CD14-positive monocyte (primary cell): ENCODE measurements around the gene DPM3. TPM values are rescaled to one million over a fixed set of nuclear protein-coding genes. Genes with fewer than 3 reads are reported as not detected.
"Not testable (repeated sequence)": the region's sequence is repeated elsewhere in the genome, so short reads cannot be mapped to it uniquely, and the experiment has no call there.

Experiments used
- DNase-seq, 3 donors: peaks; one replicate each; pipeline ENCODE4 v3.0.0-alpha.2; 2011 to 2022
- H2AFZ ChIP-seq: 2 replicates; pipeline ENCODE4 v1.6.0; 2012; ENCODE audit warnings: mild to moderate bottlenecking, low read depth, low read length, inconsistent platforms; ENCODE audit not compliant: insufficient read depth, poor library complexity, severe bottlenecking
- H3K27ac ChIP-seq, 2 donors: 1 replicate in 1 of 2; 2 replicates in 1 of 2; pipeline ENCODE4 v1.5.1; 2012 to 2013; ENCODE audit warnings: low read length in 2 of 2, control low read depth in 1 of 2, inconsistent platforms in 1 of 2, low read depth in 1 of 2, mild to moderate bottlenecking in 1 of 2
- H3K27me3 ChIP-seq, 2 donors: one replicate each; pipeline versions ENCODE4 v1.6.0 to v1.6.1; 2011 to 2013; ENCODE audit warnings: low read length in 2 of 2; ENCODE audit not compliant: control insufficient read depth in 2 of 2, insufficient read depth in 2 of 2
- H3K36me3 ChIP-seq, 2 donors: replicated peaks in 1 of 2; 1 replicate in 1 of 2; 2 replicates in 1 of 2; pipeline versions ENCODE4 v1.5.1 to v1.6.1; 2012 to 2013; ENCODE audit warnings: low read length in 2 of 2, control low read depth in 1 of 2, inconsistent platforms in 1 of 2, mild to moderate bottlenecking in 1 of 2; ENCODE audit not compliant: insufficient read depth in 2 of 2, control insufficient read depth in 1 of 2
- H3K4me1 ChIP-seq, 2 donors: 1 replicate in 1 of 2; 2 replicates in 1 of 2; pipeline versions ENCODE4 v1.5.1 to v1.6.1; 2012 to 2013; ENCODE audit warnings: low read length in 2 of 2, control low read depth in 1 of 2, inconsistent platforms in 1 of 2, mild to moderate bottlenecking in 1 of 2, moderate library complexity in 1 of 2; ENCODE audit not compliant: insufficient read depth in 2 of 2, control insufficient read depth in 1 of 2
- H3K4me2 ChIP-seq: replicated peaks from 2 replicates; pipeline ENCODE3; 2012; ENCODE audit warnings: low read length, moderate library complexity, mild to moderate bottlenecking; ENCODE audit not compliant: poor library complexity, severe bottlenecking; ENCODE audit errors: extremely low read depth
- H3K4me3 ChIP-seq, 3 experiments: fragments of 200-600 bp in 1 of 3; sonication (generic) in 1 of 3; replicated peaks in 1 of 3; 1 replicate in 2 of 3; 2 replicates in 1 of 3; pipeline ENCODE4 v1.5.1; 2011 to 2013; ENCODE audit warnings: low read length in 3 of 3, mild to moderate bottlenecking in 3 of 3, control low read depth in 2 of 3, low read depth in 2 of 3, inconsistent platforms in 1 of 3, moderate library complexity in 1 of 3
- H3K79me2 ChIP-seq: 2 replicates; pipeline ENCODE4 v1.6.0; 2012; ENCODE audit warnings: mild to moderate bottlenecking, control low read depth, inconsistent platforms, low read length, moderate library complexity; ENCODE audit not compliant: insufficient read depth
- H3K9ac ChIP-seq: 2 replicates; pipeline ENCODE4 v1.6.0; 2017; ENCODE audit warnings: low read length, mild to moderate bottlenecking; ENCODE audit not compliant: insufficient read depth, poor library complexity, severe bottlenecking
- H3K9me3 ChIP-seq, 2 donors: replicated peaks in 1 of 2; 1 replicate in 1 of 2; 2 replicates in 1 of 2; pipeline versions ENCODE4 v1.5.1 to v1.6.1; 2012 to 2013; ENCODE audit warnings: low read length in 2 of 2, control low read depth in 1 of 2; ENCODE audit not compliant: control insufficient read depth in 1 of 2, insufficient read depth in 1 of 2
- H4K20me1 ChIP-seq: 2 replicates; pipeline ENCODE4 v1.6.0; 2012; ENCODE audit warnings: mild to moderate bottlenecking, low read length, control low read depth, moderate library complexity; ENCODE audit not compliant: insufficient read depth
- H3K27ac Mint-ChIP-seq, 7 donors: one replicate each; pipeline ENCODE4 v1.8.0; 2020; ENCODE audit warnings: mild to moderate bottlenecking in 7 of 7, mixed read lengths in 7 of 7, moderate library complexity in 6 of 7, inconsistent platforms in 2 of 7
- H3K27me3 Mint-ChIP-seq, 3 donors: one replicate each; pipeline ENCODE4 v1.8.0; 2021 to 2022; ENCODE audit warnings: low read depth in 3 of 3, mild to moderate bottlenecking in 3 of 3, mixed read lengths in 3 of 3, moderate library complexity in 3 of 3, inconsistent platforms in 1 of 3
- H3K36me3 Mint-ChIP-seq, 2 donors: one replicate each; pipeline ENCODE4 v1.8.0; 2020; ENCODE audit warnings: mixed read lengths in 2 of 2, inconsistent platforms in 1 of 2, mild to moderate bottlenecking in 1 of 2
- H3K4me1 Mint-ChIP-seq: one replicate; pipeline ENCODE4 v1.8.0; 2020; ENCODE audit warnings: mild to moderate bottlenecking, mixed read lengths
- H3K4me3 Mint-ChIP-seq, 2 donors: one replicate each; pipeline ENCODE4 v1.8.0; 2020; ENCODE audit warnings: mild to moderate bottlenecking in 2 of 2, mixed read lengths in 2 of 2, moderate library complexity in 1 of 2
- H3K9me3 Mint-ChIP-seq, 7 donors: one replicate each; pipeline ENCODE4 v1.8.0; 2020 to 2022; ENCODE audit warnings: mixed read lengths in 7 of 7, mild to moderate bottlenecking in 6 of 7, moderate library complexity in 6 of 7, inconsistent platforms in 2 of 7
- CTCF ChIP-seq: fragments of 200-600 bp; IDR thresholded peaks from one replicate; pipeline ENCODE4 v1.8.0; 2022; ENCODE audit warnings: antibody characterized with exemption, mild to moderate bottlenecking
- WGBS: methylation state at CpG from one replicate; pipeline ENCODE4 v1.1.5; 2013; ENCODE audit warnings: missing lambda C conversion rate; ENCODE audit not compliant: insufficient coverage; 5-methylcytosine and 5-hydroxymethylcytosine counted together
- intact Hi-C, 2 donors: fragments of 100-400 bp; cut with micrococcal nuclease; formaldehyde crosslinking; loops; one replicate each; pipeline versions ENCODE4 v1.15.0 to v1.15.1; 2023
- polyA plus RNA-seq, 3 donors: library from polyadenylated mRNA; depleted of rRNA in 1 of 3; unstranded in 2 of 3; stranded (reverse) in 1 of 3; fragments of 300-500 nt in 2 of 3; fragments of >200 nt in 1 of 3; fragmentation: Illumina TruSeq in 2 of 3; gene quantifications; 1 replicate in 2 of 3; 2 replicates in 1 of 3; pipeline ENCODE4 v1.2.3, GENCODE V29; 2012 to 2021

The DPM3 gene
- polyA plus RNA-seq, 3 donors: 99.9 to 141 (median 105) TPM

GRCh38 chr1:155121249-155121648 lies 19.1 kb downstream of the DPM3 start:
- Mint-ChIP-seq H3K9me3 (peaks cover 0 to 5% (median 0%) of the 10 kb centered on the region in 7 donors), H3K27me3 (peaks cover 20 to 56% (median 32%) of the 10 kb centered on the region in 3 donors), H3K4me3 (no peak overlapping the region), H3K36me3 (no peaks in the 10 kb centered on the region), H3K27ac (peak overlapping the region in 1 of 7 donors; percentile 6), H3K4me1 (peaks cover under 1% of the 10 kb centered on the region)
- no peak overlapping the region for H3K9ac ChIP-seq
- H3K4me2 ChIP-seq: no peak overlapping the region
- H4K20me1 ChIP-seq: no peaks in the 10 kb centered on the region
- H3K27me3 ChIP-seq: peaks cover 8 to 24% of the 10 kb centered on the region in 2 donors
- H3K9me3 ChIP-seq: no peaks in the 10 kb centered on the region
- no peaks in the 10 kb centered on the region for H3K4me1 ChIP-seq
- no peaks in the 10 kb centered on the region for H3K79me2 ChIP-seq
- intact Hi-C loops: no loop called here
- no peak for DNase-seq
- no peaks in the 10 kb centered on the region for H3K36me3 ChIP-seq
- TF ChIP-seq CTCF: no peak
- 96% methylated on average over 2 of the region's 2 CpGs for WGBS
- H2AFZ ChIP-seq: no peak overlapping the region
- H3K27ac ChIP-seq: no peak overlapping the region
- no peak overlapping the region for H3K4me3 ChIP-seq

GRCh38 chr1:155120253-155120652 lies 20.1 kb downstream of the DPM3 start:
- peaks cover 10 to 46% (median 24%) of the 10 kb centered on the region in 3 donors for H3K27me3 Mint-ChIP-seq
- H3K4me3 Mint-ChIP-seq: no peak overlapping the region
- no peak for DNase-seq
- H3K4me1 ChIP-seq: no peaks in the 10 kb centered on the region
- intact Hi-C loops: no loop called here
- no peaks in the 10 kb centered on the region for H4K20me1 ChIP-seq
- H3K36me3 ChIP-seq: no peaks in the 10 kb centered on the region
- no peak overlapping the region for H3K4me3 ChIP-seq
- H3K79me2 ChIP-seq: no peaks in the 10 kb centered on the region
- no CpG with 5 or more reads among the region's 6 CpGs for WGBS
- H3K4me1 Mint-ChIP-seq: no peaks in the 10 kb centered on the region
- no peaks in the 10 kb centered on the region for H3K9me3 ChIP-seq
- peaks cover 0 to 14% of the 10 kb centered on the region in 2 donors for H3K27me3 ChIP-seq
- no peak overlapping the region for H2AFZ ChIP-seq
- TF ChIP-seq CTCF: no peak
- no peak overlapping the region for H3K27ac Mint-ChIP-seq
- peaks cover 0 to 1% (median 0%) of the 10 kb centered on the region in 7 donors for H3K9me3 Mint-ChIP-seq
- no peak overlapping the region for H3K4me2 ChIP-seq
- no peak overlapping the region for H3K27ac ChIP-seq
- H3K9ac ChIP-seq: no peak overlapping the region
- no peaks in the 10 kb centered on the region for H3K36me3 Mint-ChIP-seq

GRCh38 chr1:155118090-155118489 lies 22.2 kb downstream of the DPM3 start:
- H3K4me1 Mint-ChIP-seq, intact Hi-C loops: not testable (repeated sequence)
- peaks cover 8 to 31% (median 9%) of the 10 kb centered on the region in 3 donors for H3K27me3 Mint-ChIP-seq

More at GRCh38 chr1:155118090-155118489, 22.2 kb downstream of the DPM3 start:
- not testable (repeated sequence) for H3K4me3 Mint-ChIP-seq, H3K36me3 ChIP-seq, DNase-seq, H3K9me3 ChIP-seq, H3K9ac ChIP-seq, H2AFZ ChIP-seq, H3K4me1 ChIP-seq, H3K4me3 ChIP-seq, H3K4me2 ChIP-seq, H3K36me3 Mint-ChIP-seq, H3K27ac ChIP-seq, H3K9me3 Mint-ChIP-seq, H3K27me3 ChIP-seq, H4K20me1 ChIP-seq, H3K79me2 ChIP-seq
- 100% methylated on average over 4 of the region's 7 CpGs for WGBS
- H3K27ac Mint-ChIP-seq: peak overlapping the region in 1 of 7 donors; percentile 33
